ENCODE measurements around the gene CD2.

CD2 gene

GRCh38 chr1:116764906-116765862, 11.0 kb downstream of the CD2 start:
- peaks cover 66% of the 10 kb centered on the region for H3K36me3 ChIP-seq (ENCODE audit: control insufficient read depth, insufficient read depth, low read length)
- H3K27ac ChIP-seq (ENCODE audit: insufficient read depth, low read length, poor library complexity, severe bottlenecking), result peak overlapping the region; percentile 87
- peak overlapping the region; percentile 1 for H3K4me3 ChIP-seq (ENCODE audit: insufficient read depth, low read depth, low read length, poor library complexity, severe bottlenecking)
- H3K9me3 ChIP-seq (ENCODE audit: control insufficient read depth, low read length), result no peaks in the 10 kb centered on the region
- H3K27me3 ChIP-seq (replicated peaks; ENCODE audit: control insufficient read depth, insufficient read depth, low read length, poor library complexity, severe bottlenecking), result no peaks in the 10 kb centered on the region
- peaks cover 95% of the 10 kb centered on the region for H3K4me1 ChIP-seq (ENCODE audit: control insufficient read depth, insufficient read depth, low read length, poor library complexity, severe bottlenecking)
- no peak for DNase-seq

- DNase-seq, result no peak
- Histone ChIP-seq H3K27ac (ENCODE audit: insufficient read depth, low read length, poor library complexity, severe bottlenecking) (peak overlapping the region; percentile 87), H3K36me3 (ENCODE audit: control insufficient read depth, insufficient read depth, low read length) (peaks cover 58% of the 10 kb centered on the region), H3K4me1 (ENCODE audit: control insufficient read depth, insufficient read depth, low read length, poor library complexity, severe bottlenecking) (peaks cover 91% of the 10 kb centered on the region), H3K4me3 (ENCODE audit: insufficient read depth, low read depth, low read length, poor library complexity, severe bottlenecking) (no peak overlapping the region), H3K9me3 (ENCODE audit: control insufficient read depth, low read length) (no peaks in the 10 kb centered on the region), H3K27me3 (replicated peaks; ENCODE audit: control insufficient read depth, insufficient read depth, low read length, poor library complexity, severe bottlenecking) (no peaks in the 10 kb centered on the region)
Measured at GRCh38 chr1:116765962-116766361, 11.7 kb downstream of the CD2 start.

- H3K27me3 ChIP-seq (replicated peaks; ENCODE audit: control insufficient read depth, insufficient read depth, low read length, poor library complexity, severe bottlenecking), result no peaks in the 10 kb centered on the region
- peak in 1 of 3 donors; percentile 45 for DNase-seq
- peaks cover 91% of the 10 kb centered on the region for H3K4me1 ChIP-seq (ENCODE audit: control insufficient read depth, insufficient read depth, low read length, poor library complexity, severe bottlenecking)
- peaks cover 50% of the 10 kb centered on the region for H3K36me3 ChIP-seq (ENCODE audit: control insufficient read depth, insufficient read depth, low read length)
- no peaks in the 10 kb centered on the region for H3K9me3 ChIP-seq (ENCODE audit: control insufficient read depth, low read length)
- peak overlapping the region; percentile 87 for H3K27ac ChIP-seq (ENCODE audit: insufficient read depth, low read length, poor library complexity, severe bottlenecking)
- no peak overlapping the region for H3K4me3 ChIP-seq (ENCODE audit: insufficient read depth, low read depth, low read length, poor library complexity, severe bottlenecking)
Measured at GRCh38 chr1:116766616-116767469, 12.6 kb downstream of the CD2 start.

DNA sequence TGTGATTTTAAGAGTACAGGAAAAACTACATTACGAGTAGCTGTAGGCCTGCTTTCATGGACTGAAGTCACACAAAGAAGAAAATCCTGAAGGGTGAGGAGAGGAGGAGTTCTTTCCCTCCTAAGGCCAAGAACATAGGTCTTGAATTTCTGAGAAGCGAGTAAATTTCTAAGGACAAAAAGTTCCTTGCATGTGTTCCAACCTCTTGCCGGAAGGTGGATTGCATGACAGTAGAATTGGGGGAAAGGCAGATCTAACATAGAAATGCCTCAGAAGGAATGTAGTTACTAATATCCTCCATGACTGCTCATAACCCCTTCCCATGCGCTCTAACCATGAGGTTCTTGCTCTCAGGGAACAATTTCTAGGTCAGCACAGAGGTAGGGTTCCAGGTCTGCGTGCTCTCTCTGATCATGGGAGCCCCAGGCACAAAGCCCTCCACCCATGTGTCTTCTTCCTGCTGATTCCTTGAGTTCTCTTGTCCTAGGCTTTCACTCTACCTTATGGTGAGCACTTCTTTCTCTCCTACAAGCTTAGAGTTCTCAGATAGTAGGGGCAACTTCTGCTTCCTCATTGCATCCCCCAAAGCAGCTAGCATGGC, 13.7 kb downstream of the CD2 start:
- no peak for DNase-seq
- Histone ChIP-seq H3K9me3 (ENCODE audit: control insufficient read depth, low read length) (no peaks in the 10 kb centered on the region), H3K27ac (ENCODE audit: insufficient read depth, low read length, poor library complexity, severe bottlenecking) (peak overlapping the region; percentile 87), H3K4me3 (ENCODE audit: insufficient read depth, low read depth, low read length, poor library complexity, severe bottlenecking) (no peak overlapping the region), H3K36me3 (ENCODE audit: control insufficient read depth, insufficient read depth, low read length) (peaks cover 40% of the 10 kb centered on the region), H3K4me1 (ENCODE audit: control insufficient read depth, insufficient read depth, low read length, poor library complexity, severe bottlenecking) (peaks cover 87% of the 10 kb centered on the region), H3K27me3 (replicated peaks; ENCODE audit: control insufficient read depth, insufficient read depth, low read length, poor library complexity, severe bottlenecking) (no peaks in the 10 kb centered on the region)

DNA sequence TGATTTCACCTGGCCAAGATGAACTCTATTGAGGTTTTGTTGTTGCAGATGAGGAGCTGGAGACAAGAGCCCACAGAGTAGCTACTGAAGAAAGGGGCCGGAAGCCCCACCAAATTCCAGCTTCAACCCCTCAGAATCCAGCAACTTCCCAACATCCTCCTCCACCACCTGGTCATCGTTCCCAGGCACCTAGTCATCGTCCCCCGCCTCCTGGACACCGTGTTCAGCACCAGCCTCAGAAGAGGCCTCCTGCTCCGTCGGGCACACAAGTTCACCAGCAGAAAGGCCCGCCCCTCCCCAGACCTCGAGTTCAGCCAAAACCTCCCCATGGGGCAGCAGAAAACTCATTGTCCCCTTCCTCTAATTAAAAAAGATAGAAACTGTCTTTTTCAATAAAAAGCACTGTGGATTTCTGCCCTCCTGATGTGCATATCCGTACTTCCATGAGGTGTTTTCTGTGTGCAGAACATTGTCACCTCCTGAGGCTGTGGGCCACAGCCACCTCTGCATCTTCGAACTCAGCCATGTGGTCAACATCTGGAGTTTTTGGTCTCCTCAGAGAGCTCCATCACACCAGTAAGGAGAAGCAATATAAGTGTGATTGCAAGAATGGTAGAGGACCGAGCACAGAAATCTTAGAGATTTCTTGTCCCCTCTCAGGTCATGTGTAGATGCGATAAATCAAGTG, 14.3 kb downstream of the CD2 start:
- peaks cover 81% of the 10 kb centered on the region for H3K4me1 ChIP-seq (ENCODE audit: control insufficient read depth, insufficient read depth, low read length, poor library complexity, severe bottlenecking)
- H3K9me3 ChIP-seq (ENCODE audit: control insufficient read depth, low read length), result no peaks in the 10 kb centered on the region
- H3K27me3 ChIP-seq (replicated peaks; ENCODE audit: control insufficient read depth, insufficient read depth, low read length, poor library complexity, severe bottlenecking), result no peaks in the 10 kb centered on the region
- peak overlapping the region; percentile 87 for H3K27ac ChIP-seq (ENCODE audit: insufficient read depth, low read length, poor library complexity, severe bottlenecking)
- H3K4me3 ChIP-seq (ENCODE audit: insufficient read depth, low read depth, low read length, poor library complexity, severe bottlenecking), result no peak overlapping the region
- H3K36me3 ChIP-seq (ENCODE audit: control insufficient read depth, insufficient read depth, low read length), result peaks cover 39% of the 10 kb centered on the region
- no peak for DNase-seq

DNA sequence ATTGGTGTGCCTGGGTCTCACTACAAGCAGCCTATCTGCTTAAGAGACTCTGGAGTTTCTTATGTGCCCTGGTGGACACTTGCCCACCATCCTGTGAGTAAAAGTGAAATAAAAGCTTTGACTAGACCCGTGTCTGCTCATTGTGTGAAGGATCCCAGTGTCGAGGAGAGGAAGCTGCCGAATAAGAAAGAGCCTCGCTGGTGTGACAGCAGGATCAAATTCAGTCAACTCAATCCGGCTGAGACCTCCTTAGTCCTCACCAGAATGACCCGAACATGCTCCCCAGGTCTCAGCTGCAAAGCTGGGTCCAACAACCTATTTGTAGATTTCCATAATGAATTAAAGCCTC, 14.8 kb downstream of the CD2 start:
- Histone ChIP-seq H3K27me3 (replicated peaks; ENCODE audit: control insufficient read depth, insufficient read depth, low read length, poor library complexity, severe bottlenecking) (no peaks in the 10 kb centered on the region), H3K4me3 (ENCODE audit: insufficient read depth, low read depth, low read length, poor library complexity, severe bottlenecking) (no peak overlapping the region), H3K4me1 (ENCODE audit: control insufficient read depth, insufficient read depth, low read length, poor library complexity, severe bottlenecking) (peaks cover 75% of the 10 kb centered on the region), H3K27ac (ENCODE audit: insufficient read depth, low read length, poor library complexity, severe bottlenecking) (peak overlapping the region; percentile 87), H3K9me3 (ENCODE audit: control insufficient read depth, low read length) (no peaks in the 10 kb centered on the region), H3K36me3 (ENCODE audit: control insufficient read depth, insufficient read depth, low read length) (peaks cover 39% of the 10 kb centered on the region)
- no peak for DNase-seq

DNA sequence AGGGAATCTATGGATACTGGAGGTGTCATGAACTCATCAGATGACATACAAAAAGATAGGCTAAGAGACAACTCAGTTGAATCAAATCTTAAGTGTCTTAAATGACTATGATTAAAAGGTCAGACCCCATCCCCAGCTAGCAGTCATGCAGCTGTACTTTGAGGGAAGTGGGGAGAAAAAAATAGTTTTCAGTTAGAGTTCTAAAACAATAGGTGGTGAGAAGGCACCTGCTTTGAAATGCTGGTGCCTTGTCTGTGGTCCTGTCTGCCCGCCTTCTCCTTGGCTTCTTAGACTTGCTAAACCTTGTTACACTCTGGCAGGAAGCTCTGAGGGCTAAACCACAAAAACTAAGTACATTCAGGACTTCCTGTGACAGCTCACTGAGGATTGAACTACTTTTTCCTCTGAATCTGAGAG, 15.3 kb downstream of the CD2 start:
- Histone ChIP-seq H3K9me3 (ENCODE audit: control insufficient read depth, low read length) (no peaks in the 10 kb centered on the region), H3K4me3 (ENCODE audit: insufficient read depth, low read depth, low read length, poor library complexity, severe bottlenecking) (no peak overlapping the region), H3K36me3 (ENCODE audit: control insufficient read depth, insufficient read depth, low read length) (peaks cover 39% of the 10 kb centered on the region), H3K27ac (ENCODE audit: insufficient read depth, low read length, poor library complexity, severe bottlenecking) (peak overlapping the region; percentile 87), H3K4me1 (ENCODE audit: control insufficient read depth, insufficient read depth, low read length, poor library complexity, severe bottlenecking) (peaks cover 71% of the 10 kb centered on the region), H3K27me3 (replicated peaks; ENCODE audit: control insufficient read depth, insufficient read depth, low read length, poor library complexity, severe bottlenecking) (no peaks in the 10 kb centered on the region)
- DNase-seq, result peak; percentile 70 to 77 (median 71)

- peaks cover 36% of the 10 kb centered on the region for H3K36me3 ChIP-seq (ENCODE audit: control insufficient read depth, insufficient read depth, low read length)
- DNase-seq, result no peak
- H3K27ac ChIP-seq (ENCODE audit: insufficient read depth, low read length, poor library complexity, severe bottlenecking), result peak overlapping the region; percentile 87
- H3K27me3 ChIP-seq (replicated peaks; ENCODE audit: control insufficient read depth, insufficient read depth, low read length, poor library complexity, severe bottlenecking), result no peaks in the 10 kb centered on the region
- H3K4me3 ChIP-seq (ENCODE audit: insufficient read depth, low read depth, low read length, poor library complexity, severe bottlenecking), result no peak overlapping the region
- H3K9me3 ChIP-seq (ENCODE audit: control insufficient read depth, low read length), result no peaks in the 10 kb centered on the region
- H3K4me1 ChIP-seq (ENCODE audit: control insufficient read depth, insufficient read depth, low read length, poor library complexity, severe bottlenecking), result peaks cover 68% of the 10 kb centered on the region
Measured at GRCh38 chr1:116769994-116770393, 15.8 kb downstream of the CD2 start.

DNA sequence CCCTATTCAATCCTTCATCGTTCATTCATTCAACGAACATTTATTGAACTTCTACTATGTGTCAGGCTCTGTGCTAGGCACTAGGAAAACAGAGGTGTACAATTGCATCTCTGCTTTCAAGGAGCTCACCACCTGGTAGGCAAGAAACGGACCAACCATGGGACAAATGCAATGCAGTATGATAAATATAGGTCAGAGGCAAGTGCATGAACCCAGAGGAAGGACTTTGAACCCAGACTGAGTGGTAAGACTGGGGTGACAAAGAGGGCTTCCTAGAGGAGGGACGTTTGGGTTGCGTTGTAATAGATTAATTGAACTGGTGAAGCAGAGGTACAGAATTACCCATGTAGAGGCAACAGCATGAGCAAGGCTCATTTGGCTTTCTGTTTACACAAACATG, 16.4 kb downstream of the CD2 start:
- no peak overlapping the region for H3K4me3 ChIP-seq (ENCODE audit: insufficient read depth, low read depth, low read length, poor library complexity, severe bottlenecking)
- no peak for DNase-seq
- H3K27ac ChIP-seq (ENCODE audit: insufficient read depth, low read length, poor library complexity, severe bottlenecking), result peak overlapping the region; percentile 87

More for the DNA sequence above, 16.4 kb downstream of the CD2 start:
- Histone ChIP-seq H3K9me3 (ENCODE audit: control insufficient read depth, low read length) (no peaks in the 10 kb centered on the region), H3K27me3 (replicated peaks; ENCODE audit: control insufficient read depth, insufficient read depth, low read length, poor library complexity, severe bottlenecking) (no peaks in the 10 kb centered on the region), H3K36me3 (ENCODE audit: control insufficient read depth, insufficient read depth, low read length) (peaks cover 30% of the 10 kb centered on the region), H3K4me1 (ENCODE audit: control insufficient read depth, insufficient read depth, low read length, poor library complexity, severe bottlenecking) (peaks cover 61% of the 10 kb centered on the region)

Data from effector memory CD4-positive, alpha-beta T cell (primary cell).